Measurements from ENCODE around the gene YJEFN3. TPM values are rescaled to one million over a fixed set of nuclear protein-coding genes. Genes with fewer than 3 reads are reported as not detected.

Gene YJEFN3
- total RNA-seq, 1 donor from 2014 or later, result 2.6 TPM

DNA sequence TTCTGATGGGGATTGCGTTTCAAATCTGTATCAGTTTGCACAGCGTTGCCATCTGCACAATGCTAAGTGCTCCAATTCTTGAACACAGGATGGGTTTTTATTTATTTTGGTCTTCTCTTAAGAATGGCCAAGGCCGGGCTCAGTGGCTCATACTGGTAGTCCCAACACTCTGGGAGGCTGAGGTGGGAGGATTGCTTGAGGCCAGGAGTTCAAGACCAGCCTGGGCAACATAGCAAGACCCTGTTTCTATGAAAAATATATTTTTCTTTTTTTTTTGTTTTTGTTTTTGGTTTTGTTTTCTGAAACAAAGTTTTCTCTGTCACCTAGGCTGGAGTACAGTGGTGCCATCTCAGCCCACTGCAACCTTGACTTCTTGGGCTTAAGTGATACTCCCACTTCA, 5.5 kb upstream of the YJEFN3 start:
- H3K79me2 ChIP-seq (ENCODE audit: low read depth), result peaks cover 82% of the 10 kb centered on the region
- peaks cover 9% of the 10 kb centered on the region for H3K4me1 ChIP-seq
- H3K9ac ChIP-seq, result no peak overlapping the region
- peaks cover 70% of the 10 kb centered on the region for H4K20me1 ChIP-seq (ENCODE audit: low read depth)
- H3K27me3 Mint-ChIP-seq (ENCODE audit: insufficient read depth, low read depth), result peaks cover 2% of the 10 kb centered on the region
- peaks cover 32% of the 10 kb centered on the region for H3K4me1 Mint-ChIP-seq
- peaks cover 19% of the 10 kb centered on the region for H3K36me3 Mint-ChIP-seq
- no peaks in the 10 kb centered on the region for H3K9me3 Mint-ChIP-seq
- no peak overlapping the region for H2AFZ ChIP-seq (replicated peaks)
- H3K27ac Mint-ChIP-seq, result no peak overlapping the region
- H3K27me3 ChIP-seq, result no peaks in the 10 kb centered on the region
- no peak overlapping the region for H3K4me3 Mint-ChIP-seq
- TF ChIP-seq, protein P1, sequence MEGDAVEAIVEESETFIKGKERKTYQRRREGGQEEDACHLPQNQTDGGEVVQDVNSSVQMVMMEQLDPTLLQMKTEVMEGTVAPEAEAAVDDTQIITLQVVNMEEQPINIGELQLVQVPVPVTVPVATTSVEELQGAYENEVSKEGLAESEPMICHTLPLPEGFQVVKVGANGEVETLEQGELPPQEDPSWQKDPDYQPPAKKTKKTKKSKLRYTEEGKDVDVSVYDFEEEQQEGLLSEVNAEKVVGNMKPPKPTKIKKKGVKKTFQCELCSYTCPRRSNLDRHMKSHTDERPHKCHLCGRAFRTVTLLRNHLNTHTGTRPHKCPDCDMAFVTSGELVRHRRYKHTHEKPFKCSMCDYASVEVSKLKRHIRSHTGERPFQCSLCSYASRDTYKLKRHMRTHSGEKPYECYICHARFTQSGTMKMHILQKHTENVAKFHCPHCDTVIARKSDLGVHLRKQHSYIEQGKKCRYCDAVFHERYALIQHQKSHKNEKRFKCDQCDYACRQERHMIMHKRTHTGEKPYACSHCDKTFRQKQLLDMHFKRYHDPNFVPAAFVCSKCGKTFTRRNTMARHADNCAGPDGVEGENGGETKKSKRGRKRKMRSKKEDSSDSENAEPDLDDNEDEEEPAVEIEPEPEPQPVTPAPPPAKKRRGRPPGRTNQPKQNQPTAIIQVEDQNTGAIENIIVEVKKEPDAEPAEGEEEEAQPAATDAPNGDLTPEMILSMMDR (IDR thresholded peaks at IDR 0.05), result no peak
- H3K4me3 ChIP-seq, result no peak overlapping the region
- H3K4me2 ChIP-seq, result no peak overlapping the region
- no peak for DNase-seq (ENCODE audit: low spot score)
- H3F3A ChIP-seq (ENCODE audit: low read depth), result no peaks in the 10 kb centered on the region
- peaks cover 4% of the 10 kb centered on the region for H3K36me3 ChIP-seq
- no peak overlapping the region for H3K27ac ChIP-seq
- no peaks in the 10 kb centered on the region for H3K9me3 ChIP-seq (ENCODE audit: low read depth)

DNA sequence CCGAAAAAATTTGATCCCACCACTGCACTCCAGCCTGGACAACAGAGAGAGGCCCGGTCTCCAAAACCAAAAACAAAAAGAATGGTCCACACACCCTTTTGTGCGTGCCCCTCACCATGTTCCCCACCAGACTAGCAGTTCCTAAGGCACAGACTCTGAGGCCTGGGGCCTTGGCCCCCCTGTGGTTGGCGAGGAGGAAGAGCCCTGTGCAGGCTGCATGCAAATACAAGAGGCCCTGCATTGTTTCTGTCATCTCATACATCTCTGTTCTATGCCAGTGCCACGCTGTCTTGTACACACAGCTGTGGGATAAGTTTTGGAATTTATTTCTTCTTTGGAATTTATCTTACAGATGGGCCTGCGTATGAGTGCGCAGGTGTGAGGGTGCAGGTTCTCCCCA, 4.7 kb upstream of the YJEFN3 start:
- H3K36me3 ChIP-seq, result peaks cover 4% of the 10 kb centered on the region
- no peak overlapping the region for H3K27ac ChIP-seq
- H3K9ac ChIP-seq, result no peak overlapping the region
- no peak overlapping the region for H3K27ac Mint-ChIP-seq
- H3K79me2 ChIP-seq (ENCODE audit: low read depth), result peaks cover 73% of the 10 kb centered on the region
- no peak overlapping the region for H2AFZ ChIP-seq (replicated peaks)
- TF ChIP-seq, protein P1 (IDR thresholded peaks at IDR 0.05), result no peak
- TF ChIP-seq EZH2phosphoT487 (IDR thresholded peaks at IDR 0.05) (no peak), EZH2 (IDR thresholded peaks at IDR 0.05) (no peak)
- H3K9me3 ChIP-seq (ENCODE audit: low read depth), result no peaks in the 10 kb centered on the region
- H3K36me3 Mint-ChIP-seq, result peaks cover 19% of the 10 kb centered on the region
- no peak overlapping the region for H3K4me3 Mint-ChIP-seq
- peaks cover 77% of the 10 kb centered on the region for H4K20me1 ChIP-seq (ENCODE audit: low read depth)
- H3F3A ChIP-seq (ENCODE audit: low read depth), result peaks cover 3% of the 10 kb centered on the region
- no peak for DNase-seq (ENCODE audit: low spot score)
- H3K4me1 ChIP-seq, result peaks cover 9% of the 10 kb centered on the region
- no peak overlapping the region for H3K4me2 ChIP-seq
- H3K4me1 Mint-ChIP-seq, result peaks cover 35% of the 10 kb centered on the region
- H3K27me3 Mint-ChIP-seq (ENCODE audit: insufficient read depth, low read depth), result peaks cover 5% of the 10 kb centered on the region
- no peaks in the 10 kb centered on the region for H3K27me3 ChIP-seq
- no peak overlapping the region for H3K4me3 ChIP-seq
- H3K9me3 Mint-ChIP-seq, result no peaks in the 10 kb centered on the region

DNA sequence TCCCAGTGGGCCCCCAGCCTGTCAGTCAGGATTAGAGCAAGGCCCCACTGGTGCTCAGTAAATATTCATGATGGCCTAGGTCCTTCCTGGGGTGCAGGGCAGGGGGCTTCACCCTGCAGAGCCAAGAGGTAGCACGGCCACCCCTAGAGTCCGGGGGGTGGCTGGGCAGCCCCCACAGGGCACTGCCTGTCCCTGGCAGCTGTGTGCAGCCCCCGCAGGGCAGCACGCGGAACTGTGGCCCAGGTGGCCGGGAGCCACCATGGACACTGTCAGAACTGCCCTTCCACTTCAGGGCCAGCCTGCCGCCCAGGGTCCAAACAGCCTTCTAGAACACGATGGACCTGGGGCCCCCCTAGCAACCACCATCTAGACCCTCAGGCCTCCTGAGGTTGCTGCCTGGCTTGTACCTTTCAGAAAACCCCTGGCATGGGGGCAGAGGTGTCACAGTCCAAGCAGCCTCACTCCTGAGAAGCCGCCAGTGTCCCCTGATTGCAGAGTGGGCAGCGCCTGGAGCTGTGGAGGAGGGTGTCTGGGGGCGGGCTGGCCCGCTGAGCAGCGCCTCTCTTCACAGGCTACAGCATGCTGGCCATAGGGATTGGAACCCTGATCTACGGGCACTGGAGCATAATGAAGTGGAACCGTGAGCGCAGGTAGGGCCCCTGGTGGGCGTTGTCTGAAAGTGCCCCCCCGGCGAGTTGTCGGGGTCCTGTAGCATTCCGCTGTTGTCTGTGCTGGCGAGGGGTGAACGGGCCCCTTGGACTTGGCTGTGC, 2.9 kb upstream of the YJEFN3 start:
- TF ChIP-seq, protein P1 (IDR thresholded peaks at IDR 0.05), result no peak
- no peak for TF ChIP-seq EZH2 (IDR thresholded peaks at IDR 0.05)
- no peak for TF ChIP-seq EZH2phosphoT487 (IDR thresholded peaks at IDR 0.05)
- Histone ChIP-seq H3K27ac (no peak overlapping the region), H3K27me3 (no peaks in the 10 kb centered on the region), H3K4me2 (no peak overlapping the region), H3K9me3 (ENCODE audit: low read depth) (no peaks in the 10 kb centered on the region), H4K20me1 (ENCODE audit: low read depth) (peaks cover 79% of the 10 kb centered on the region), H3K4me3 (no peak overlapping the region), H3K4me1 (peaks cover 9% of the 10 kb centered on the region), H2AFZ (replicated peaks) (no peak overlapping the region), H3K79me2 (ENCODE audit: low read depth) (peaks cover 56% of the 10 kb centered on the region), H3F3A (ENCODE audit: low read depth) (peaks cover 3% of the 10 kb centered on the region), H3K36me3 (peaks cover 4% of the 10 kb centered on the region), H3K9ac (no peak overlapping the region)
- H3K4me3 Mint-ChIP-seq, result no peak overlapping the region
- H3K9me3 Mint-ChIP-seq, result no peaks in the 10 kb centered on the region
- H3K4me1 Mint-ChIP-seq, result peaks cover 44% of the 10 kb centered on the region
- peak overlapping the region; percentile 83 for H3K27ac Mint-ChIP-seq
- no peak for DNase-seq (ENCODE audit: low spot score)
- peaks cover 6% of the 10 kb centered on the region for H3K36me3 Mint-ChIP-seq
- H3K27me3 Mint-ChIP-seq (ENCODE audit: insufficient read depth, low read depth), result peaks cover 5% of the 10 kb centered on the region
